Left colon (tissue), 2 donors: ENCODE results near the gene SLC6A13. TPM values are rescaled to one million over a fixed set of nuclear protein-coding genes. Genes with fewer than 3 reads are reported as not detected.
"Not testable (repeated sequence)": the region's sequence is repeated elsewhere in the genome, so short reads cannot be mapped to it uniquely, and the experiment has no call there.

Experiments
- ATAC-seq: fragments of 200-7000 bp; cut with Tn5 transposase; one replicate; pipeline ENCODE4 v1.9.1; 2020; ENCODE audit warnings: mild to moderate bottlenecking, moderate library complexity
- DNase-seq, 2 donors: peaks; one replicate each; pipeline ENCODE4 v3.0.0-alpha.2; 2020
- intact Hi-C, 2 donors: fragments of 100-400 bp; cut with DNase I in 1 of 2; cut with micrococcal nuclease in 1 of 2; formaldehyde crosslinking; loops; one replicate each; pipeline versions ENCODE4 v1.11.2 to v1.14.0; 2022; cut with DNase I, micrococcal nuclease
- long read RNA-seq: library from polyadenylated mRNA; unstranded; transcript quantifications from one replicate; pipeline ENCODE4 v2.0.0, GENCODE V29; 2021
- total RNA-seq, 2 donors: library from RNA; stranded (reverse); fragmentation: NEBNext Ultra II Directional; extraction: Animal tissue kit (Norgen Biotek cat#: 25700); gene quantifications; one replicate each; pipeline ENCODE4 v1.2.1, GENCODE V29; 2021
- donor health status: DM: no; HTN: no; CAD: no.
- donor health status: DM: yes; HTN: yes; CAD: no.

The SLC6A13 gene
- not detected for total RNA-seq
- long read RNA-seq, result 0 reads

DNA sequence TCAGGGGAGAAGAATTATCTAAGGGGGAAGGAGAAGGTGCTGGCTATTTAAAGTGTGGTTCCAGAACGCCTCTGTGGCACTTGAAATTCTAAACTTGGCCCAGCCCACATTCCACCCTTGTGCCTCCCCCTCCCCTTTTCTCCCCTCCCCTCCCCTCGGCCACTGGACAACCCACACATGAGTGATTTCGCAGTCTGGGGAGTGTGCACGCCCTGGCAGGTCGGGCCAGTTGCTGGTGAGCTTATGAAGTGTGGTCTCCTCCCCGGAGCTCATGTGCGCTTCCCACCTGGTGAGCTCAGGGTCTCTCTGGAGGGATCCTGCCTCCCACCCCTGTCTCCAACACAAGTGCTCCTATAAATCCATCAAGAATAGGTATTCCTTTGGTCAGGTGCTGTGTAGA, at the start of gene SLC6A13:
SLC6A13 (minus strand) TSS at position 20 of the 400 bp plus-strand sequence. CDS start 2,784 bp downstream, outside the sequence.
- ATAC-seq, result no peak
- no peak for DNase-seq
- intact Hi-C loops, result no loop called here

DNA sequence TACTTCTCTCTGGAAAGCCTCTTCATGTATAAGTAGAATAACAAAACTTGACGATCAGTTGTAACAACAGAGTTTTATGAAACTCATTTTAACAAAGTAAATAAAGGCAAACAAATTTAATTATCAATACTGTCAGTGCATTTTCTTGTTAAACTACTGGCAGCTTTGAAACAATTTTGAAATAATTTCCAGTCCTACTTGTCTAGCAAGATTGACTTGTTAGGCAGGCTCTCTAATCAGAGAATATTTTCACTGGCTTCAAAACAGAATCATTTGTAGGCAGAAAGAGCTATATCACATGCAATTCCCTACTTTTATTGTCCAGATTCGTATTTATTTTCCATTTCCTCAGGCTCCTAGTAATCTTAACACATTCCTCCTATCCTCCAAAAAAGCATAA, 45.9 kb upstream of the SLC6A13 start:
- DNase-seq (no peak), ATAC-seq (no peak)
- intact Hi-C loops, result no loop called here

DNA sequence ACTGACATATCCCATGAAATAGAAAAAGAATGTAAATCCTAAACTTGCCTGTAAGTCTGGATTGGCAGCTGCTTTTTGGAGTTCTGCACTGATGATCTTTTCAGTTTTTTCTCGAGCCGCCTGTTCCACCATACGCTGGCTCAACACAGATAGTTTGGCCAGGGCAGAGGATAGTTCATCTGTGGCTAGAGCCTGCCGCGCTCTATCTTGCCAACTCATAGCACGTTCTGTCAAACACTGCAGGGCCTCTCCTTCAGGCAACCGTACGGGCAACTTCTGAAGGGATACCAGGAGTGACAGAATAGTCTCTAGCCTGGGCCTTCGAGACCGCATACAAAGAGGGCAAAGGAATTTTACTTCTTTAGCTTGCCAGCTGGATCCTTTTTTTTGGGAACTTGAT, 44.8 kb upstream of the SLC6A13 start:
- ATAC-seq (no peak), DNase-seq (no peak)
- intact Hi-C loops, result no loop called here

DNA sequence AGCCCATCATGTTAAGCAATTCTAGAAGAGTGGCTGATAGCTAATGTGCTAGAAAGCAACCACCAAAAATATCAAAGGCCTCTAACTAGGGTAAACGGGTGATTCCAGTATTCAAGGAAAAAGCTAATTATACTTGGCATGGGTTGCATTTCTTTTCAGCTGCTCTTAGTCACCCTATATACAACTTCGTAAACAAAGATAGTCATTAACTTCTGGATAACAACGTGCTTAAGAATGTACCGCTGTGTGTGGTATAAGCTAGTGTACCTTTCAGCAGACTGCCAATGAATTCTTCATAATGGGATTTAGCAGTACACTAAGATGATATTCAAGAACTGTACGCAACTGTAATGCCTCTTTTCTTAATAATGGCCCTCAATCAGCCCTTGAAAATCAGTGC, 42.2 kb upstream of the SLC6A13 start:
- ATAC-seq (peak; percentile 67), DNase-seq (no peak)
- intact Hi-C loops, result no loop called here

DNA sequence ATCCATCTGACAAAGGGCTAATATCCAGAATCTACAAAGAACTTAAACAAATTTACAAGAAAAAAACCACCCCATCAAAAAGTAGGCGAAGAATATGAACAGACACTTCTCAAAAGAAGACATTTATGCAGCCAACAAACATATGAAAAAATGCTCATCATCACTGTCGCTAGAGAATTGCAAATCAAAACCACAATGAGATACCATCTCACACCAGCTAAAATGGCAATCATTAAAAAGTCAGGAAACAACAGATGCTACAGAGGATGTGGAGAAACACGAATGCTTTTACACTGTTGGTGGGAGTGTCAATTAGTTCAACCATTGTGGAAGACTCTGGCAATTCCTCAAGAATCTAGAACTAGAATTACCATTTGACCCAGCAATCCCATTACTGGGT, 40.1 kb upstream of the SLC6A13 start:
- DNase-seq, intact Hi-C loops, ATAC-seq: not testable (repeated sequence)

DNA sequence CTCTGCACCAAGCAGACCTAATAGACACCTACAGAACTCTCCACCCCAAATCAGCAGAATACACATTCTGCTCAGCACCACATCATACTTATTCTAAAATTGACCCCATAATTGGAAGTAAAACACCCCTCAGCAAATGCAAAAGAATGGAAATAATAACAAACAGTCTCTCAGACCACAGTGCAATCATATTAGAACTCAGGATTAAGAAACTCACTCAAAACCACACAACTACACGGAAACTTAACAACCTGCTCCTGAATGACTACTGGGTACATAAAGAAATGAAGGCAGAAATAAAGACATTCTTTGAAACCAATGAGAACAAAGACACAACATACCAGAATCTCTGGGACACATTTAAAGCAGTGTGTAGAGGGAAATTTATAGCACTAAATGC, 37.5 kb upstream of the SLC6A13 start:
- DNase-seq, intact Hi-C loops, ATAC-seq: not testable (repeated sequence)

DNA sequence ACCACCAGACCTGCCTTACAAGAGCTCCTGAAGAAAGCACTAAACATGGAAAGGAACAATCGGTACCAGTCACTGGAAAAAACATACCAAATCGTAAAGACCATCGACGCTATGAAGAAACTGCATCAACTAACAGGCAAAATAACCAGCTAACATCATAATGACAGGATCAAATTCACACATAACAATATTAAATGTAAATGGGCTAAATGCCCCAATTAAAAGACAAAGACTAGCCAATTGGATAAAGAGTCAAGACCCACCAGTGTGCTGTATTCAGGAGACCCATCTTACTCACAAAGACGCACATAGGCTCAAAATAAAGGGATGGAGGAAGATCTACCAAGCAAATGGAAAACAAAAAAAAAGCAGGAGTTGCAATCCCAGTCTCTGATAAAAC, 36.9 kb upstream of the SLC6A13 start:
- intact Hi-C loops, ATAC-seq, DNase-seq: not testable (repeated sequence)

DNA sequence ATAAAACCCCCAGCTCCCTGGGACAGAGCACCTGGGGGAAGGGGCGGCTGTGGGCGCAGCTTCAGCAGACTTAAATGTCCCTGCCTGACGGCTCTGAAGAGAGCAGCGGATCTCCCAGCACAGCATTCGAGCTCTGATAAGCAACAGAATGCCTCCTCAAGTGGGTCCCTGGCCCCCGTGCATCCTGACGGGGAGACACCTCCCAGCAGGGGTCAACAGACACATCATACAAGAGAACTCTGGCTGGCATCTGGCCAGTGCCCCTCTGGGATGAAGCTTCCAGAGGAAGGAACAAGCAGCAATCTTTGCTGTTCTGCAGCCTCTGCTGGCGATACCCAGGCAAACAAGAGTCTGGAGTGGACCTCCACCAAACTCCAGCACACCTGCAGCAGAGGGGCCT, 35.4 kb upstream of the SLC6A13 start:
- DNase-seq, ATAC-seq, intact Hi-C loops: not testable (repeated sequence)

DNA sequence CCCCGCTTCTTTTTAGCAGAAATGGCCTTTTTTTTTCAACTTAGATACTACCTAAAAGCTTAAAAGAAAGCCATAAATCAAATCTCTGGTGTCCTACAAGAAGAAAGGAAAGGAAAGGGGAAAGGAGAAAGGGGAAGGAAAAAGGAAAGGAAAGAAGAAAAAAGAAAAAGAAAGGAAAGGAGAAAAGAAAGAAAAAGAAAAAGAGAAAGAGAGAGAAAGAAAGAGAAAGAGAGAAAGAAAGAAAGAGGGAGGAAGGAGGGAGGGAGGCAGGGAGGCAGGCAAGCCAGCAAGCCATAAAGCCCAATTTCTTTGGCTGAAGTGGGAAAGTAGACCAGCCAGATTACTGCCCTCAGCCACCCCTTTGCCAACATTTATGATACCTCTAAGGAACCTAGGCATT, 32.5 kb upstream of the SLC6A13 start:
- DNase-seq (no peak), ATAC-seq (no peak)
- intact Hi-C loops, result no loop called here

DNA sequence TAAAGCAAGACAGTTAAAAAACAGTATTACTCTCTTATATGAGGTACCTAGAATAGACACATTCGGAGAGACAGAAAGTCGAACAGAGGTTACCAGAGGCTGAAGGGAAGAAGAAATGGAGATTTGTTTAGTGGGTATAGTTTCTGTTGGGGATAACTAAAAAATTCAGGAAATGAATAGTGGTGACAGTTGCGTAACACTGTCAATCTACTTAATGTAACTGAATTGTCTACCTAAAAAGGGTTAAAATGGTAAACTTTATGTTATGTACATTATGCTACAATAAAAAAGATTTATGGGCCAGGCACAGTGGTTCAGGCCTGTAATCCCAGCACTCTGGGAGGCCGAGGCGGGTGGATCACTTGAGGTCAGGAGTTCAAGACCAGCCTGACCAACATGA, 30.6 kb upstream of the SLC6A13 start:
- intact Hi-C loops, result no loop called here
- ATAC-seq, result peak; percentile 26
- DNase-seq, result no peak

DNA sequence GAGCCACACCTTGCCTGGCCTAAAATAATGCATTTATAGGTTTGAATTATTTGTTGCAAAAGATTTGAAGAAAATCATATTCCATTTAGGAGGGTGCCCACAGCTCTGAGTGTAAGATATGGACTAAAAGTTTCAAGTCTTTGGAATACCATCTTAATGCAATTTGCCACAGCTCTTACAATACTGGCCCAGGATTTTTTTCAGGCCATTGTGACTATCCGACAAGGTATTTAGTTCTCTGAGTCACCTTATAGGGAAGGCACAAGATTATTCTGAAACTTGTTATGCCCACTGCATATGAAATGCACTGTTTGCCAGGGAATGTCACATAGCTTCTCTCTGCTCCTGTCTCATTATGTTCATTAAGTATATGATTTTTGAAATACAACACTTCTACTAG, 29.6 kb upstream of the SLC6A13 start:
- no peak for ATAC-seq
- intact Hi-C loops, result no loop called here

DNA sequence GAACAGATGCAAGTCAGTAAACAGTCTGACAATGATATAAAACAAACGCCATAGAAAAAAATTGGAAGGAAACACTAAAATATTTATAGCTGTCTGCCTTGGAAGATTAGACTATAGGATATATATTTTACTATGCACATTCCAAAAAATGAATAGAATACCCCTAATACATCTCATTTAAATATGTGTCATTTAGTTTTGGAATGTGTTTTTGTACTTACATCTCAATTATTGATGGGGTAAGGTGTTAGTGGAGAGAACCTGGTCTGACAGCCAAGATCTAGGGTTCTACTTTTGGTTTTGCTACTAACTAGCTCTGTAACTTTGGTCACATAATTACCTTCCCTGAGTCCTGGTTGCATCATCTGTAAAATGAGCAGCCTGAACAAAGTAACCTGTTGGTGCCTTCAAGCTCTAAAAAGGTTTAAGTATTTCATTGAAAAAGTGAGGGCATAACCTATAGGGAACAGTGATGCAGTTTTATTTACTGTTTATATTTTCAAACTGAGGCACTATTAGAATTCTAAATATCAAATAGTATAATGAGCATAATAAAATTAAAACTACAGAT, 28.6 kb upstream of the SLC6A13 start:
- DNase-seq (no peak), ATAC-seq (no peak)
- intact Hi-C loops, result no loop called here

More for the DNA sequence above, 29.6 kb upstream of the SLC6A13 start:
- DNase-seq, result no peak

DNA sequence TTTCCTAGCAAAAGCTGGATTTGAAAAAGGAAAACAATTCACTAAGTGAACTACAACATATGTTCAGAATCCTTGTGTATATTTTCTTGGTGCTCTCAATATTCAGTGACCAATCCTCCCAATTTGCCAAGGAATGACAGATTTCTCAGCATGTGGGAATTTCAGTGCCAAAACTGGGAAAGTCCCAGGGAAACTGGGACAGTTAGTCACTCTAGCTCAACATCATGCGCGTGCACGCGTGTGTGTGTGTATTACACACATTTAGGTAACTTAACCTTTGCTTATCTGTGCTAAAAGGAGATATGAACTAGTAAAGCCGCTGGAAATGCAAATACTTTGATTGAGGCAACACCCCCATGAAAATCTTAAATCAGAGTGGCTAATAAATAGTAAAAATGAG, 26.1 kb upstream of the SLC6A13 start:
- ATAC-seq (no peak), DNase-seq (no peak)
- intact Hi-C loops, result no loop called here

DNA sequence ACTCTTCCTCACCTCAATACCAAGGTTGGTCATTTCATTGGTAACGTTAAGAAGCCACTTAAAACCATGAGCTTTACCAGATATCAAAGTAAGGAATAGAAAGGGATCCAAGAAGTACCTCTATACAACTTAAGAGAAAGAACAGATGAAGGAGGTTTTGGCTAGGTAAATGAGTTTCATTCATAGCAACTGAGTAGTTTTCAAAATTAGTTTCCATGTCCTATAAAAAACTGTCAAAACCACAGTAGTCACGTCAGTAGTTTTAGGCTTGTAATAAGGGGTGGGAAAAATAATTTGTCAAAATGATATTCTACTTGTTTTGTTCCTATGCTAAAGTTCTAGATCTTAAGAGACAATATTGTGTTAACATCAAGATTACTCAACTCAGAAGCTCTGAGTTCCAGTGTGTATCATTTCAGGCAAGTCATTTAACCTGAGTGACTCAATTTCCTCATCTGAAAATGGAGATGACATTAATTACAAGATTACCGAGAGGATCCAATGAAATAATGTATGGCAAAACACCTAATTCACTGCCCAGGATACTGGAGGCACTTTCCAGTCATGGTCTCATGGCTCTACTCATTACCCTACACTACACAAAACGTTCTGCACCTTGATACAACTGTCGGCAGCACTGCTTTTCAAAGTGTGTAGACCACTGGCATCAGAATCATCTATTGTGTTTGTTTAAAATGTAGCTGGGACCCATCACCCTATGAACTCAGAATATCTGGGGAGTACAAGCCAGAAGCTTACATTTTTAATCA, 24.1 kb upstream of the SLC6A13 start:
- intact Hi-C loops, result no loop called here
- DNase-seq (no peak), ATAC-seq (no peak)

DNA sequence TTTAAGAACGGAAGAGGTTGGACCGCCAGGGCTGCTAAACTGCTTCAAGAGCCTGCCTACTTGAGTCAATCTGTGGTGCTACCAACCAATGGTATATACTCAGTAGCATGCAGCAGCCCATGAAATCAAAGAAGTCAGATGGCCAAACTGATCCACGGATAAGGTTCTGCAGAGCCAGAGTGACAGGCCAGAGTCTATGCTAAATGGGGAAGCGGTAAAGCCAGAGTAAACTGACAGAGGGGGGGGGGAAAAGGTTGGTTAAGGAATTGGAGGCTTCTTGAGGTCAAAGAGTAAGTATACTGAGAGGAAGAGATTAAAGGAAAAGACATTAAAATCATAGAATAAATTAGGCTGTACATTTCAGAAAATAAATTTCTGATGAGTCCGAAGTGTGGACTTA, 15.4 kb upstream of the SLC6A13 start:
- no peak for DNase-seq
- intact Hi-C loops, result no loop called here
- ATAC-seq, result no peak

DNA sequence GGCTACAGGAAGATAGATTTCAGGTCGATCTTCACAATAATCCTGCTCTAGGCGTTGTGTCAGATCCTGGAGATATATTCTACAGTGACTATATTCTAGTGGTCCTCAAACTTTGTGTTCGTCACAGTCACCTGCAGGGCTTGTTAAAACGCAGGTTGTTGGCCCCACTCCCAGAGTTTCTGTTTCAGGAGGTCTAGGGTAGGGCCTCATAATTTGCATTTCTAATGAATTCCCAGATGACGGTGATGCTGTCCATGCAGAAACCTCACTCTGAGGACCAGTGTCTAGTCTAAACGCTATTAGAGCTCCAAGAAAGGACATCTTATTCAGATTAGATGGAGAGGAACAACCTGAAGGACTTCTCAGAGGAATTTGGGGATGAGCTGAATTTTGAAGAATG, 13.2 kb upstream of the SLC6A13 start:
- no peak for DNase-seq
- ATAC-seq, result no peak

DNA sequence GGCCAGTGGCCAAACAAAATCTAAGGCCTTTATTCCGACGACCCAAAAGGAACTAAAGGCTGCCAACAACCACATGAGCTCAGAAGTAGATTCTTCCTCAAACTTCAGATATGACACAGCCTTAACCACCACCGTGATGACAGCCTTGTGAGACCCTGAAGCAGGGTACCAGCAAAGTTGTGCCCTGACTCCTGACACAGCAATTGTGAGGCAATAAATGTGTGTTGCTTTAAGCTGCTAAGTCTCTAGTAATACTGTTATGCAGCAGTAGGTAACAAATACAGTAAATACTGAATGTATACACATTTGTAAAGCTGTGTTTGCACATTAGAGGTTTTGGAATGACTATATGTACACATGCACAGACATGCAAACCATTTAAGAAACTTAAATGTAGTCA, 10.7 kb upstream of the SLC6A13 start:
- intact Hi-C loops, result no loop called here
- DNase-seq, result no peak
- ATAC-seq, result no peak

More for the DNA sequence above, 13.2 kb upstream of the SLC6A13 start:
- intact Hi-C loops, result no loop called here

DNA sequence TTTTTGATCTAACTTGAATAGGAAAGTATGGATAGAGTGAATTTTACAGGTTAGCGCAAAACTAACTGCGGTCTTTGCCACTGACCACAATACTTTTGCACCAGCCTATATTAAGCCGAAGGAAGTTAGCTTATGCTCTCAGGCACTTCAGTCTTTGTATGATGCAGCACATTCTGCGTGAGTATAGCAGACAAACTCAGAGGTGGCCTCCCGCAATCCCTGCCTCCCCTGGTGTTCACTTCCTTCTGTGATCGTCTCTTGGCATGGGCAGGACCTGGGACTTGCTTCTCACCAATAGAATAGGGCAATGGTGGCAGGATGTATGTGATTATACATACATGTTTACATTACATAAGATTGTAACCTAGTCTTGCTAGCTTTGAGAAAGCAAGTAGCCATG, 10.3 kb upstream of the SLC6A13 start:
- intact Hi-C loops, result no loop called here
- no peak for ATAC-seq
- no peak for DNase-seq

DNA sequence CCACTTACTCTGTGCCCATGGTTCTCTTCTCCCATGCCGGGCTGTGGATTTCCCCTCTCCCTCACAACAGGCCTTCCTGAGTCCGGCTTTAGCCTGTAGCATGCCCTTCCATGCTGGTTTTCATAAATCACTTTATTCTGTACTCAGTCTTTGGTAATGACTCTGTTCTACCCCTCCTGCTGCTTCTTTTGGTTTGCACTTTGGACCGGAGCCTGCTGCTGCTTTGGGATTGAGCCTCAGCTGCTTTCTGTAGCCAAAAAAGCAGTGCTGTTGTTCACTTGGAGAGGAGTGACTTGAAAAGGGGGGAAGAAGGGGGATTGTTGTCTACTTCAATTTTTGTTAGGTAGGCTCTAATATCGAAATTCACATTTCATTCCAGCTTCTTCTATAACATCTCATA, 8.5 kb upstream of the SLC6A13 start:
- DNase-seq (no peak), ATAC-seq (peak; percentile 13)
- intact Hi-C loops, result no loop called here

DNA sequence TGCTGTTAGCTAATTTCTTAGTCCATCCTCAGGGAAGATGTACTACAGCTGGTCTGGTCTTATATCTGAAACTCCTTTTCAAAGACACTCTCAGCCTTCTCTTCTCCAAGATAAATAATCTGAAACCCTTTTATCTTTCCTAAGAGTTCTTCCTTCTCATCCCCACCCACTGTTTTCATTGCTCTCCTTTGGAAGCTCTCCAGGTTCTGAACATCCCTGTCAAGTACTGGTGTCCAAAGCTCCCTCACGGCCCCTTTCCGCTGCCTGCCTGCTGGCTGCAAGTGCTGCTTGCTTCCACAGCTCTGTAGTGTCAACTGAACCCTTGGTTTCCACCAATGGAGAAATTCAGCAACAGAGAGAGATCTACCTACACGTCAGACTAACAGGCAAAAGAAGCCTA, 6.6 kb upstream of the SLC6A13 start:
- DNase-seq, result no peak
- intact Hi-C loops, result no loop called here
- ATAC-seq, result peak; percentile 18

DNA sequence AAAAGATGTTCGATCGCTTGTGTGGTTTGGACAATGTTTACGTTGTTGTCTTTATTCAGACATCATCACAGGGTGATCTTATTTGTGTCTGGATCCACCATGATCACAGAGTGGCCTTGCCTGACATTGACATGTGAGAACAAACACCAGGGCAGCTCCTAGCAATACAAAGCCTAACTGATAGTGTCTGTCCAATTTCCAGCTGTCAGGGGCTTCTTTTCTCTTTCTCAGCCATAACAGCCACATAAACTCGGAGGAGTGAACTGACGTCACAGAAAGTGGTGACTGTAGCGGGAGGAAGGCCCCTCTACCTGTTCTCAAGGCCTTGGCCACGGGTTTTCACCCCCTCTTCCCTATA, 5.8 kb upstream of the SLC6A13 start:
- intact Hi-C loops, result no loop called here
- ATAC-seq, result no peak
- DNase-seq, result no peak
